Gastrocnemius medialis (tissue), 4 donors: Measurements from ENCODE around the gene TTLL3. TPM values are rescaled to one million over a fixed set of nuclear protein-coding genes. Genes with fewer than 3 reads are reported as not detected.

Source experiments
- ATAC-seq, 2 donors: fragments of 150-250 bp; one replicate each; pipeline ENCODE4 v1.9.1; 2016
- DNase-seq, 2 donors: peaks; one replicate each; pipeline ENCODE4 v3.0.0-alpha.2; 2019
- H3K27ac ChIP-seq, 4 donors: fragments of 200-600 bp; sonication (generic); 1 replicate in 1 of 4; 2 replicates in 3 of 4; pipeline ENCODE4 v1.5.1; 2016 to 2018; ENCODE audit warnings: mild to moderate bottlenecking in 2 of 4, moderate library complexity in 1 of 4
- H3K27me3 ChIP-seq, 3 donors: fragments of 200-600 bp; sonication (generic) in 2 of 3; 1 replicate in 1 of 3; 2 replicates in 2 of 3; pipeline versions ENCODE4 v1.5.1 to v1.6.0; 2016 to 2019; ENCODE audit warnings: mild to moderate bottlenecking in 1 of 3, moderate library complexity in 1 of 3
- H3K36me3 ChIP-seq, 2 donors: fragments of 200-600 bp; sonication (generic) in 1 of 2; one replicate each; pipeline ENCODE4 v1.5.1; 2017 to 2018
- H3K4me1 ChIP-seq, 2 donors: fragments of 200-600 bp; sonication (generic) in 1 of 2; one replicate each; pipeline ENCODE4 v1.5.1; 2016 to 2017; ENCODE audit warnings: mild to moderate bottlenecking in 2 of 2
- H3K4me3 ChIP-seq, 4 donors: fragments of 200-600 bp; sonication (generic) in 3 of 4; 1 replicate in 1 of 4; 2 replicates in 3 of 4; pipeline ENCODE4 v1.5.1; 2016 to 2019; ENCODE audit warnings: mild to moderate bottlenecking in 2 of 4
- H3K9me3 ChIP-seq, 3 donors: fragments of 200-600 bp; sonication (generic) in 2 of 3; 1 replicate in 1 of 3; 2 replicates in 2 of 3; pipeline ENCODE4 v1.5.1; 2016 to 2019
- CTCF ChIP-seq, 5 experiments: fragments of 450-650 bp in 3 of 5; fragments of 200-600 bp in 2 of 5; sonication (generic) in 2 of 5; IDR thresholded peaks in 4 of 5; conservative IDR thresholded peaks in 1 of 5; 1 replicate in 4 of 5; 2 replicates in 1 of 5; pipeline ENCODE4 v1.5.1; 2016 to 2019; ENCODE audit warnings: antibody characterized with exemption in 5 of 5, mild to moderate bottlenecking in 3 of 5, moderate library complexity in 3 of 5
- POLR2A ChIP-seq, 2 donors: fragments of 450-650 bp; IDR thresholded peaks; one replicate each; pipeline ENCODE4 v1.6.1; 2017; ENCODE audit warnings: antibody characterized with exemption in 2 of 2, mild to moderate bottlenecking in 2 of 2, moderate library complexity in 2 of 2
- in situ Hi-C, 4 donors: fragments of 200-750 bp; cut with MboI; loops; one replicate each; pipeline versions ENCODE4 v1.15.0 to v1.8.0; 2017; ENCODE audit warnings: low sequenced_read_pairs in 4 of 4
- intact Hi-C: fragments of 100-400 bp; cut with DNase I; formaldehyde crosslinking; loops from one replicate; pipeline ENCODE4 v1.15.1; 2023; ENCODE audit warnings: low total_unique reads
- total RNA-seq, 4 donors: library from RNA; depleted of rRNA; stranded (reverse); fragments of >200 nt; gene quantifications; one replicate each; pipeline versions ENCODE4 v1.1.0 to v1.2.3, GENCODE V29; 2016

TTLL3 gene
- total RNA-seq, 4 donors from 2014 or later = 3.2 to 17.6 (median 8.5) TPM

GRCh38 chr3:9809239-9809614 lies 835 bp upstream of the TTLL3 start:
- intact Hi-C loops (no loop called here), in situ Hi-C loops (no loop called here)
- Histone ChIP-seq H3K4me1 (peaks cover 17 to 20% of the 10 kb centered on the region in 2 donors), H3K4me3 (peak overlapping the region; percentile 65 to 81 (median 70)), H3K27me3 (no peaks in the 10 kb centered on the region), H3K9me3 (no peaks in the 10 kb centered on the region), H3K36me3 (peaks cover 0 to 30% of the 10 kb centered on the region in 2 donors), H3K27ac (peak overlapping the region; percentile 82 to 95 (median 88))
- no peak for TF ChIP-seq POLR2A (IDR thresholded peaks at IDR 0.05)
- TF ChIP-seq CTCF (IDR thresholded peaks at IDR 0.05 in 4 of 5, conservative IDR thresholded peaks at IDR 0.05 in 1 of 5) = no peak
- DNase-seq = no peak
- peak in 1 of 2 donors; percentile 7 for ATAC-seq

- Histone ChIP-seq H3K4me1 (peaks cover 17 to 20% of the 10 kb centered on the region in 2 donors), H3K27me3 (no peaks in the 10 kb centered on the region), H3K27ac (peak overlapping the region; percentile 82 to 95 (median 88)), H3K4me3 (peak overlapping the region; percentile 65 to 81 (median 70)), H3K9me3 (no peaks in the 10 kb centered on the region), H3K36me3 (peaks cover 0 to 18% of the 10 kb centered on the region in 2 donors)
- DNase-seq = no peak
- TF ChIP-seq CTCF (IDR thresholded peaks at IDR 0.05 in 4 of 5, conservative IDR thresholded peaks at IDR 0.05 in 1 of 5) = no peak
- no peak for TF ChIP-seq POLR2A (IDR thresholded peaks at IDR 0.05)
- peak; percentile 8 to 15 for ATAC-seq
- in situ Hi-C loops = no loop called here
- intact Hi-C loops = loop anchor here (2.0 kb wide), 1 partner anchor 32 kb away; no protein-coding TSS in a partner anchor
Observed at GRCh38 chr3:9810433-9810770, 340 bp downstream of the TTLL3 start.

GRCh38 chr3:9810846-9811245 lies 784 bp downstream of the TTLL3 start:
- Histone ChIP-seq H3K27me3 (no peaks in the 10 kb centered on the region), H3K9me3 (no peaks in the 10 kb centered on the region), H3K4me3 (peak overlapping the region; percentile 65 to 81 (median 70)), H3K27ac (peak overlapping the region; percentile 82 to 95 (median 88)), H3K36me3 (peaks cover 0 to 14% of the 10 kb centered on the region in 2 donors), H3K4me1 (peaks cover 17 to 20% of the 10 kb centered on the region in 2 donors)
- ATAC-seq (no peak), DNase-seq (no peak)
- intact Hi-C loops (loop anchor here (2.0 kb wide), 1 partner anchor 32 kb away; no protein-coding TSS in a partner anchor), in situ Hi-C loops (no loop called here)
- TF ChIP-seq CTCF (IDR thresholded peaks at IDR 0.05 in 4 of 5, conservative IDR thresholded peaks at IDR 0.05 in 1 of 5) = no peak
- TF ChIP-seq POLR2A (IDR thresholded peaks at IDR 0.05) = no peak

GRCh38 chr3:9812870-9813483 lies 2.9 kb downstream of the TTLL3 start:
- no peaks in the 10 kb centered on the region for H3K36me3 ChIP-seq
- ATAC-seq = no peak

More at GRCh38 chr3:9812870-9813483, 2.9 kb downstream of the TTLL3 start:
- DNase-seq = no peak
- intact Hi-C loops (no loop called here), in situ Hi-C loops (no loop called here)
- Histone ChIP-seq H3K27ac (no peak overlapping the region), H3K4me1 (peaks cover 17 to 24% of the 10 kb centered on the region in 2 donors), H3K4me3 (no peak overlapping the region), H3K27me3 (no peaks in the 10 kb centered on the region), H3K9me3 (no peaks in the 10 kb centered on the region)
- TF ChIP-seq POLR2A (IDR thresholded peaks at IDR 0.05) (no peak), CTCF (IDR thresholded peaks at IDR 0.05 in 4 of 5, conservative IDR thresholded peaks at IDR 0.05 in 1 of 5) (no peak)
